Measurements from ENCODE around the gene SSTR3.

The SSTR3 gene

DNA sequence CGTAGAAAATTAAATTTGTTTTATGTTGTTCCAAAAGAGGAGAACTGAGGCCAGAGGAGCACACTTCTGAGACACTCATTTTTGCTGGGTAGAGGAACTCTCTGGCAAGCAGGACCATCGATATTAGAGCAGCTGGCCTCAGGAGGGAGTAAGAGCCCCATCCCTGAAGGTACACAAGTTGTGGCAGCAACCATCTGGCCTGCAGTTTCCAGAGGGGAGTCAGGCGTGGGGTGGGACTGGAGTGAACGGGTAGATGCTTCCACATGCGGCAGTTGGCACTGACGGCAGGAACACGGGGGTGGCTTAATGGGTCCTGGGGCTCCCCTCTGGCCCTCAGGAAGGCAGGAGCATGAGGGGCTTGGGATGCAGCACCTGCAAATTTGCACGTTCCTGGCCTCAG, 13.2 kb upstream of the SSTR3 start:
- TF ChIP-seq, protein P1, sequence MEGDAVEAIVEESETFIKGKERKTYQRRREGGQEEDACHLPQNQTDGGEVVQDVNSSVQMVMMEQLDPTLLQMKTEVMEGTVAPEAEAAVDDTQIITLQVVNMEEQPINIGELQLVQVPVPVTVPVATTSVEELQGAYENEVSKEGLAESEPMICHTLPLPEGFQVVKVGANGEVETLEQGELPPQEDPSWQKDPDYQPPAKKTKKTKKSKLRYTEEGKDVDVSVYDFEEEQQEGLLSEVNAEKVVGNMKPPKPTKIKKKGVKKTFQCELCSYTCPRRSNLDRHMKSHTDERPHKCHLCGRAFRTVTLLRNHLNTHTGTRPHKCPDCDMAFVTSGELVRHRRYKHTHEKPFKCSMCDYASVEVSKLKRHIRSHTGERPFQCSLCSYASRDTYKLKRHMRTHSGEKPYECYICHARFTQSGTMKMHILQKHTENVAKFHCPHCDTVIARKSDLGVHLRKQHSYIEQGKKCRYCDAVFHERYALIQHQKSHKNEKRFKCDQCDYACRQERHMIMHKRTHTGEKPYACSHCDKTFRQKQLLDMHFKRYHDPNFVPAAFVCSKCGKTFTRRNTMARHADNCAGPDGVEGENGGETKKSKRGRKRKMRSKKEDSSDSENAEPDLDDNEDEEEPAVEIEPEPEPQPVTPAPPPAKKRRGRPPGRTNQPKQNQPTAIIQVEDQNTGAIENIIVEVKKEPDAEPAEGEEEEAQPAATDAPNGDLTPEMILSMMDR (IDR thresholded peaks at IDR 0.05; ENCODE audit: low read length, missing control alignments), result peak; percentile 11
- no peak for DNase-seq (ENCODE audit: low read depth)
- H3K4me3 ChIP-seq (replicated peaks; ENCODE audit: low read depth, low read length), result no peak overlapping the region

DNA sequence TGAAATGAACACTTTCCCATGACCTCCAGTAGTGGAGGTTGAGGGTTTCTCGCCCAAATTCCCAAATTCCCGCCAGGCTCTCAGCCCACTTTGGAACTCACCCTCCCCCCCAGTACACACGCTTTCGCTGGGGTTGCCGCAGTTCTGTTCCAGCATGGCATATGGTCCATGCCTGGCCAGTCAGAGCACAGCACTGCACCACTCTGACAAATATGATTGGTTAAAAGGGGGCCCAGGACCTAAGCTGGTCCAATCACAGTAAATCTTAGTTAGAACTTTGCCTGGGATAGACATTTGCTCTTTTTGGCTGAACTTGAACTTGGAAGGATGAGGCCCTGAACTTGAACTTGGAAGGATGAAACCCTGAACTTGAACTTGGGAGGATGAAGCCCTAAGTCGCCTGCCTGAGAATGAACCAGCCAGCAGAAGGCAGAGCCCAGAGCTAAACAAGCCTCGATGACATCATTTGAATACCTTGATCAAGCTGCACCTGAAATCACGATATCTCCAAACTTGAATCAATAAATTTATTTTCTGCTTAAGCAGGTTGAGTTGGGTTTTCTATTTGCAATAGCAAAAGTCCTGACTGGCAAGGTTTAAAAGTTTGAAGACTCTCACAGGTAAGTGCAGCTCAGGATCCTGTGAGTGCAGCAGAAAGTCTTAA, 12.6 kb upstream of the SSTR3 start:
- no peak overlapping the region for H3K4me3 ChIP-seq (replicated peaks; ENCODE audit: low read depth, low read length)
- DNase-seq (ENCODE audit: low read depth), result no peak
- TF ChIP-seq, protein P1 (IDR thresholded peaks at IDR 0.05; ENCODE audit: low read length, missing control alignments), result no peak

DNA sequence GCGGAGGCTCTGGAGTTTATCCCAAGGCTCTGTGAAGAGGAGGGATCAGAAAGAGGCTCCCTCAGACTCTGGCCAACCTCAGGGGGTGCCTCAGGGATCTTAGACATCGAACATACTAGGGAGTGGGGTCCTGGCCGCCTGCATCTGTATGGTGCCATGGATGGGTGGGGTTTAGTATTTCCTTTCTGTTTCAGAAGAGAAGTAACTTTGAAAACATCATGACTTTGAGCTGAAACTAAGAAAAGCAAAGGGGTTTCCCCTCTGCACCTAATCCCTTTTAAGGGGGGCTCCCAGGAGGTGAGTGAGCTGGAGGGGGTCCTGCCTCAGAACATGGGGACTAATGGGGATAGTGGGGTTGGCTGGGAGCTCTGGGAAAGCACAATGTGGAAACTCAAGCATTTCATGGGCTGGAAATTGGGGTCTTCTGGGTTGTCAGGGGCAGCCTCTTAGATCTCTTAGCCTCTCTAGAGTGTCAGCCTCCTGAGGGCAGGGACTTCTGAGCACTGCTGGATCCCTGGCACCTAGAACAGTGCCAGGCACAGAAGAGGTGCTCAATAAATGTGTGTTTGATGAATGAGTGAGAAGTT, 11.8 kb upstream of the SSTR3 start:
- no peak overlapping the region for H3K4me3 ChIP-seq (replicated peaks; ENCODE audit: low read depth, low read length)
- no peak for DNase-seq (ENCODE audit: low read depth)
- TF ChIP-seq, protein P1 (IDR thresholded peaks at IDR 0.05; ENCODE audit: low read length, missing control alignments), result no peak

DNA sequence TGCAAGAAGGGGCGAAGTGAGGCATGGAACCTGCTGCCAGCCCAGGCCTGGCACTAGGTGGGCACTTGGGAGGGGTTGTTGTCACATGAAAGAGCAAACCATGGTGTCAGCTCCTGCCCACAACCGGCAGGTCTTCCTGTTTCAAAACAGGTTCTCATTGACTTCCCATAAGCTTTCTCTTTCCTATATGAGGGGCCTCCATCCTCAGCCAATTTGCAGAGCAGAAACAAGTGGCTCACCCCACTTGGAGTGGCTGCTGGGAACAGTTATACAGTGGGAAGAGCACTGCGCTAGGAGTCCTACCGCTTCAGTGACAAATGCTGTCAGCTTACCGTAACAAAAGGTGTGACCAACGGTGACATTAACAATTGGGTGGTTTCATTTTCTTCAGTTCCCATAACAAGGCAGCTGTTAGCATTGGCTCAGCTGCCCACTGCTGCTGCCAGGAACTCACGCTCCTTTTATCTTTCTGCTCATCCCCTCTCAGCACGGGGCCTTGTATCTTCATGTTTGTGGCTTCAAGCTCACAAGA, 10.2 kb upstream of the SSTR3 start:
- no peak overlapping the region for H3K4me3 ChIP-seq (replicated peaks; ENCODE audit: low read depth, low read length)
- no peak for DNase-seq (ENCODE audit: low read depth)
- TF ChIP-seq, protein P1 (IDR thresholded peaks at IDR 0.05; ENCODE audit: low read length, missing control alignments), result no peak

DNA sequence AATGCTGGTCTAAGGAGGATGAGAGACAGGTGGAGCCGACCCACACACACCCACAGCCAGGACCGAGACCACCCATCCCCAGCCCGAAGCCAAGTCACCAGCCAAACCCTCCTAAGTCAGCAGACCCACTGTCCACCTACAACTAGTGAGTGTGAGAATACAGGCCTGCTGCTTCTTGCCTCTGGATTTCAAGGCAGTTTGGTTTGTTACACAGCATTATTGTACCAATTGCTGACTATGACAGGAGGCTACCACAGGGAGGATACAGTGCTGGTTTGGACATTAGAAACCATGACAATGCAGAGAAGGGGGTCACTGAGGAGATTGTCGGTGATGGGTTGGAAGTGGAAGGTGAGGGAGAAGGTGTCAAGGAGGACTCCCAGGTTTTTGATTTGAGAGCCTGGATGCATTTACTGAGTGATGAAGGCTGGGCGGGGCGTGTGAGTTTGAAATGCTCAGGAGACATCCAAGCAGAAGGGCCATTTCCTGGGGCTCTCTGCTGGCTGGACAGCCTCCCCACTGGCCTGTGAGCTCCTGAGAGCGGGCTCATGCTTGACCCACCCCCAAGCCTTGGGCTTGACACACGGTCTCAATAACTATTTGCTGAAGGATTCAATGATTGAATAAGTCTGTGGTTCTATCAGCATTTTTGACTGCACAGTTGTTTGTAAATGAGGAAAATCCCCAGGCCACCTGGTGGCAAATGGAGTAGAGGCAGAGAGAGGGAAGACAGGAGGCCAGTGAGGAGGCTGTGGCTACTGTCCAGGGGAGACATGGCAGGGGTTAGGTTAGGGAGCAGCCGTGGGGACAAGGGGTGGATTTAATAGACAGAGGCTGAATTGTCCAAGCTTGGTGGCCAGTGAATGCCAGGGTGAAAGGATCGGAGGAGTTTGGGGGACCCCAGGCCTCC, 9.4 kb upstream of the SSTR3 start:
- no peak for DNase-seq (ENCODE audit: low read depth)
- H3K4me3 ChIP-seq (replicated peaks; ENCODE audit: low read depth, low read length), result no peak overlapping the region
- TF ChIP-seq, protein P1 (IDR thresholded peaks at IDR 0.05; ENCODE audit: low read length, missing control alignments), result no peak

DNA sequence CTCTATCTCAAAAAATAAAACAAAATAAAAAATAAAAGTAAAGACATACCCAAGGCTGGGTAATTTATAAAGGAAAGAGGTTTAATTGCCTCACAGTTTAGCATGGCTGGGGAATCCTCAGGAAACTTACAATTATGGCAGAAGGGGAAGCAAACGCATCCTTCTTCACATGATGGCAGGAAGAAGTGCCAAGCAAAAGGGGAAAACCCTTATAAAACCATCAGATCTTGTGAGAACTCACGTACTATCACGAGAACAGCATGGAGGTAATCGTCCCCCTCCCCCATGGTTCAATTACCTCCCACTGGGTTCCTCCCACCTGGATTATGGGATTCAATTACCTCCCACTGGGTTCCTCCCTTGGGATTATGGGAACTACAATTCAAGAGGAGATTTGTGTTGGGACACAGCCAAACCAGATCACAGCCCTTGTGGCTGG, 8.3 kb upstream of the SSTR3 start:
- no peak for DNase-seq (ENCODE audit: low read depth)
- TF ChIP-seq, protein P1 (IDR thresholded peaks at IDR 0.05; ENCODE audit: low read length, missing control alignments), result no peak

More for the DNA sequence above, 8.3 kb upstream of the SSTR3 start:
- H3K4me3 ChIP-seq (replicated peaks; ENCODE audit: low read depth, low read length), result no peak overlapping the region
